Fibroblast of upper back skin (primary cell): ENCODE measurements around the gene CAMSAP2.
"Not testable (repeated sequence)": the region's sequence is repeated elsewhere in the genome, so short reads cannot be mapped to it uniquely, and the experiment has no call there.

Source experiments
- DNase-seq: peaks from one replicate; pipeline ENCODE4 v3.0.0-alpha.2; 2013

Gene CAMSAP2

DNA sequence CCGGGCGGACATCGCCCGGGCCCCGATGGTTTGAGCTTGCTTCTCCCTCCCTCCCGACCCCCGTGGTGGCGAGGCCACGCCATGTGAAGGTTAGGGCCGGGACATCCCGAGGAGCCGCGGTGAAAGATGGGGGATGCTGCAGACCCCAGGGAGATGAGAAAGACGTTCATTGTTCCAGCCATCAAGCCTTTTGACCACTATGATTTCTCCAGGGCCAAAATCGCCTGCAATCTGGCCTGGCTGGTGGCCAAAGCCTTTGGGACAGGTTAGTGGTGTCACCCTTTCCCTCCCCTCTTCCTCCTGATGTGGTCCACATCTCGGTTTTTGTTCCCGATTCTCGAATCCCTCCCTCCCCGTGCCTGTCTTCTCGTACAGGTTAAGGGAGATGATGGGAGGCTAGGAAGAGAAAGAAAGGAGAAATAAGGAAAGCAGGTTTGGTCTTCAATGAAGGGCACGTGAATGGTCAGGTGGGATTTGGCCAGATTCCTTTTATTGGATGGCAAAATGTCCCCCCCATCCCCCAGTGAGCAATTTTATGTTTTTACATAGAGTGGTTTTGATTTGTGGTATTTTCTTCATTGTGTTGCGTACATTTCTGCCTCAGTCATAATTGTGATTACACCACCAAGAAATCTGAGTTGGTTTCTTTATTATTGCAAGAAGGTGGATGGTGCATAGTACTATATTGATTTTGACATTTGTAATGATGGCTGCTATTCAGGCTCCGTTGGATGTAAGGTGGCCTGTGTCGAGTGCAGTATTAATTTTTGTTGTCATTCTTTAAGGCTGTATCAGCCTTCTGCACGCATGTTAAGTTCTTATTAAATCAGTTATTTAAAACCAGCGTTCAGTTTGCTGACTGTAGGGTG lies 1.2 kb downstream of the CAMSAP2 start:
- DNase-seq: peak; percentile 13

DNA sequence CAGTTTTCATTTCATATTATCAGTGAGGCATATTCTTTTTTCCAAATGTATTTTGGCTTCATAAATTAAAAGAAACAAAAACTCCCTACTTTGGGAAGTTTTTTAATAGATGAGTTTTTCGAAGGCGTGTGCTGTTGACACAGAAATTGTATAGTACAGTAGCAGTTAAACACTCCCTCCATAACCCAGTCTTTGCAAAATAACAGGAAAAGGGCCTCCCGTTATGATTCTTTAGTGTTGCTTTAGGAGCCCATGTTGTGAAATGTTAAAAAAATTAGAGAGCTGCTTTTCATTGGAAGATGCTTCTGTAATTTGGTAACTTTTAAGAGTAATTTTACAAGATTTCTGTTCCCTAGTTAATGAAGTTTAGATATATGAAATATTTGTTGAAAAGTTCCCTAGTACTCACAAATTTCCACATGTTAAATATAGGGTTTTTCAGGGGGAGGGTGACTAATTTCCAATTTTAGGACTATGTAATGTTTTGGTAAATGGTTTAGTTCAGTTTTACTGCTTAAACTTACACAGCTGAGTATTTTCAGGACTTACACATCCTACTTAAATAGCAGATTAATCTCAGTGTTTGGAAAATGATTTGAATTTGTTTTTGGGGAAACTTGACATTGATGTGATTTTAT lies 2.0 kb downstream of the CAMSAP2 start:
- no peak for DNase-seq

DNA sequence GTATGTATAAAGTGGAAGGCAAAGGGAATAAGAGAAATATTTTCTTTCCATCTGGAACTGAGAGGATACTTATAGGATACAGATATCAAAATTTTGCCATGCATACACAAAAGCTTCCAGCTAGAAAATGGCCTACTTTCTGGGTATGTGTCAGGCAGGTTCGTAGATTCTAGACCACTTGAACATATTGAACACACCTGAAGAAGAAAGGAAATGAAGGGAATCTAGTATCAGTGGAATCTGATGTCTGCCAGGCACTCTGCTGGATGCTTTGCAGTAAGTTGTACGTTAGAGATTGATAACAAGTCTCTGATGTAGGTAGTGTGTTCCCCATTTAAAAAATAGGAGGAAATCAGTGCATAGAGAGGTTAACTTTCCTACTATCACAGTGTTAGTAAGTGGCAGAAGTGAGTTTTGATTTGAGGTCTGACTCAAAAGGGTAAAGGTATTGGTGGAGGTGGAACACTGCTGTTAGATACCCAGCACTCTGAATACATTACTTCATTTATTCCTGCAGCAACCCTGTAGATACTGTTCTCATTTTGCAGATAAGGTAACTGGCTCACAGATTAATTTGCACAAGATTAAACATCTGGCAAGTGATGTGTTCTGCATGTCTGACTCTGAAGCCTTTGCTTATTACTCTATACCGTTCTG lies 3.0 kb downstream of the CAMSAP2 start:
- DNase-seq: no peak

DNA sequence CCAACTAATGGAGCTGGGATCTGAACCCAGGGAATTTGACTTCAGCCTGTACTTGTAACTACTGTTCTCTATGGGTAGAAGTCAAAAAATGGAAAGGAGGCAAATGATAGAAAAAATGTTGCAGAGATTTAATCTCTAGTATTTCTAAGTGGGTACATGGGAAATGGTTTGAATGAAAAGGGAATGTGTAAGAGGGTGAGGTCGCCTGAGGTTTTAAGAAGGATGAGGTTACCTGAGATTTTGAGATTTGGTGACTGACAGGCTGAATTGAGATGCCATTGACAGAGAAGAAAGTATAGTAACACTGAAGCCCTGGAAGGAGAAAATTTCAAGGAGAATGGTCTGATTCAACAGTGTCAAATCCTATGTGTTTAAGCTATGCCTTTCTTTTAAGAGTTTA lies 5.5 kb downstream of the CAMSAP2 start:
- DNase-seq: no peak

DNA sequence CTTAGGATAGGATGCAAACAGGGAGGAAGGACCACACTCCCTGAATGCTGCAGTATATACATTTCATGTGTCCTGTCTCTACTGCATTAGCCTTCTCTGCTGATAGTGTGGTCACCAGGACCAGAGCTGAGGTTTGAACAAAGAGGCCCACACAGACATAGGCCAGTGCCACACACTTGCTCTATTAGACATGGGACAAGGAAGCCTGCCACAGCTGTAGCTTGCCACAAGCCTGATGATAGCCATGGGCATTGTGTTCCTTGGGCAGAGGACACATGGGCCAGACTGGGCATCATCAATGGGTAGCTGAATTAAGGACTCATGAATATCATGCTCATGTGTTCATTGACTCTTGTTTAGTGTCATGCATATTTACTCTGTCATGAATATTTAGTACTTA lies 10.4 kb downstream of the CAMSAP2 start:
- DNase-seq: no peak

DNA sequence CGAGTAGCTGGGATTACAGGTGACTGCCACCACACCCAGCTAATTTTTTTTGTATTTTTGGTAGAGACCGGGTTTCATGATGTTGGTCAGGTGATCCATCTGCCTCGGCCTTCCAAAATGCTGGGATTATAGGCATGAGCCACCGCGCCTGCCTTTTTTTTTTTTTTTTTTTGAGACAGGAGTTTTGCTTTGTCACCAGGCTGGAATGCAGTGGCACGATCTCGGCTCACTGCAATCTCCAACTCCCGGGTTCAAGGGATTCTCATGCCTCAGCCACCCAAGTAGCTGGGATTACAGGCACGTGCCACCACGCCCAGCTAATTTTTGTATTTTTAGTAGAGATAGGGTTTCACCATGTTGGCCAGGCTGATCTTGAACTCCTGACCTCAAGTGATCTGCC lies 12.1 kb downstream of the CAMSAP2 start:
- not testable (repeated sequence) for DNase-seq

DNA sequence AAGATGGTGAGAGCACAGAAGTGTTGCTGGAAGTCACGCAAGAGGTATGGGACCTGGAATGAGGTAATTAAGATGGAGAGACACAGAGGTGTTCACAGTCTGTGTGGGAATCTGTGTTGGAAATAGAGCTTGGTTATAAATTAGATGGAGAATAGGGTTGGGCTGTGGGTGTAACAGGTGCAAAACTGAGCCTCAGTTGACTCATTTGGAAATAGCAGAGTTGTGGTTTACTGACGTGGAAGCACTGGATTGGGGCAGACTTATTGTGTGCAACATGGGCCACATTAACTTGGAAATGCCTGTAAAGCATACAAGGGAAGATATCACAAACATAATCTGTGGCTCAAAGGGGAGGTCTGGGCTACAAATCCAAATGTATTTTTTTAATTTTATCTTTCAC lies 13.0 kb downstream of the CAMSAP2 start:
- DNase-seq: no peak

DNA sequence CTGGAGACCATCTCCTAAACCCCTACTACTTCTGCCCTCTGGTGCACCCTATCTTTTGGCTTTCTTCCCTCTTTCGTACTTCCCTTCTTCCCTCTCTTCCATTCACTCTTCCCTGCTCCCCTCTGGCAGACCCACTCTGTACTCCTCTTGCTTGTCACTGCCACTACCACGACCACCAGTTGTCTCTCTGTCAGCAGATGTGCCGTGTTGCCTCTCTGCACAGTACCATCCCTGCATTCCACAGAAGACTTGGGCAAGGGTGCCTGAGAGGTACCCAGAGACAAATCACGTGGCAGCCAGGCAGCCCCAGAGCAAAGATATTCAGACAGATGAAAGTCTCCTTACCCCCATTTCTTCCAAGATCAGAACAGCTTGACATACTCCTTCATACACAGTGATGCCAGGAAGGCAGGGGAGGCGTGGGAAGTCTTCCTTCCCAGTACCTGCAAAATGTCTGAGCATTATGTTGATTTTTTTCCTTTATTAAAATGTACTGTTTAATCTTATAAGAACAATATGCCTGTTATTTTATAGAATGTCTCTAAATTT lies 15.0 kb downstream of the CAMSAP2 start:
- DNase-seq: no peak

DNA sequence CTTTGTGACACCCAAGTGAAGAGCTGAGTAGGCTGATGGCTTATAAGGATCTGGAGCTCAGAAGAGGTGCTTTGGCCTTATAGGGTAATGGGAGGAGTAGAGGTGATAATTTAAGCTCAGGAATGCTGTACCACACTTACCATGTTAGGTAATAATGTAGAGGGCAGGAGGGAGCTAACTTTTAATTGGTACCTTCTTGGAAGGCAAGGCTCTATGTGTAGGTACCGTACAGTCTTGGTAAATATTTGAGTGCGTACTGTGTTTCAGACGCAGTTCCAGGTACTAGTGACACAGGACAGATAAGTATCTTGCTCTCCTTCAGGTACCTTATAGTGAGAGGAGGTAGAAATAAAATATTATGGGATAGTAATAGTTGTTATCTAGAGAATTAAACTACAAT lies 16.8 kb downstream of the CAMSAP2 start:
- no peak for DNase-seq

DNA sequence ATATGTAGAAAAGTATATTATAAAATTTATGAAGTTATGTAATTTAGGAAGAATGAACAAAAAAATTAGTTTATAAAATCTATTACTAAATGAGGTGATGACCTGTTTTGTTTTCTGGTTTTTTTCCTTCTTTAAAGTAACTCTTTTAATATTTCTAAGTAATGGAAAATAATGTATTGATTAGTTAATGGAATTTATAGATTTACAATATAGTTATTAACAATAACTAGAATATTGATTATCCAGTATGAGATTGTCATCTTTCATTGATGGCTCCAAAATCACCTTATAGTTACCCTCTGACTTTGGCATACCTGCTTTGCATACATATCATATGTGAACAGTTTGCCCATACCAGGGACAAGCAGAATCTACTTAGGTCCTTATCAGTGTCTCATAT lies 23.4 kb downstream of the CAMSAP2 start:
- DNase-seq: no peak

DNA sequence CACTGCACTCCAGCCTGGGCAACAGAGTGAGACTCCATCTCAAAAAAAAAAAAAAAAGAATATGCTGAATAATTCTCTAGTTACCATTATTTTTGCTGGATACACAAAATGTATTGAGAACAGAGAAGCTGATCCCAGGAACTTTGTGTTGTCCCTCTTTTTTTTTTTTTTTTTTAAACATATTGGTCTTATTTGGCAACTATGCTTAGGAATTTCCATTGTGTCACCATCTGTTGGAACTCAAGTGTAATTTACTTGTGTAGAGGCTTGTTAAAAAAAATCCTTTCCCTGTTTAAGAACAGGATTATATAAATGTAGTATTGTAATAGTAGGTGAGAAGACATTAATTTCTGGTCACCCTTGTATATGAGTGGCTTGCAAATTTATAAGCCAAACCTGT lies 28.6 kb downstream of the CAMSAP2 start:
- peak; percentile 12 for DNase-seq

DNA sequence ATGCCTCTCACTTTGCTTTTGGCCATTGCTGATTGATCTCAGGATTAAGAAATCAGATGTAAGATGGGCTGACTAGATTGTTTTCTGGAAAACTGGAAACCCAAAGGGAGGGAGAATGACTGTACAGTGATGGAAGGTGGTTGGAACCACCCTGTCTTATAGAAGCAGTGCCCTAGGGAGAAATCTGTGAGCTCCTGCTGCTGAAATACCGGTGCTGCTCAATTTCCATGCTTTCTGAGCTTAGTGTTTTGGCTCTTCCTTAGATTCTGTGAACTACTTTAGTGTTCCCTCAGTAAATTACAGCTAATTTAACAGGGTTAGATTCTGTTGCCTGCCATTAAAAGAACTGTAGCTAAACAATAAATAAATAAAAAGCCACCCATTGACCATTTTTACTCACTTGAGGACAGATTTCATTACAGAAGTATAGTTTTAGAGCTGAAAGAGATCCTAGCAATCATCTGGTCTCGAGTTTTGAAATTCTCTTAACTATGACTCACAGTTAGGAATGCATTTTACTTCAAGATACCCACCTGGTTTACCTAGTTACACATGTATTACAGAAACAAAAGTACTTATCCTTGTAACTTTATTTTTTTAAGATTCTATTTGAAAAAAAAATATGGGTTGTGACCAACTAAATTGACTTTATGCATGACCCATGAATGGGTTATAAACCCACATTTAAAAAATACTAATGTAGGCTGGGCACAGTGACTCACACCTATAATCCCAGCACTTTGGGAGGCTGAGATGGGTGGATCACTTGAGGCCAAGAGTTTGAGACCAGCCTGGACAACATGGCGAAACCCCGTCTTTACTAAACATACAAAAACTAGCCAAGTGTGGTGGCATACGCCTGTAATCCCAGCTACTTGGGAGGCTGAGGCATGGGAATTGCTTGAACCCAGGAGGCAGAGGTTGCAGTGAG lies 33.2 kb downstream of the CAMSAP2 start:
- DNase-seq: no peak

DNA sequence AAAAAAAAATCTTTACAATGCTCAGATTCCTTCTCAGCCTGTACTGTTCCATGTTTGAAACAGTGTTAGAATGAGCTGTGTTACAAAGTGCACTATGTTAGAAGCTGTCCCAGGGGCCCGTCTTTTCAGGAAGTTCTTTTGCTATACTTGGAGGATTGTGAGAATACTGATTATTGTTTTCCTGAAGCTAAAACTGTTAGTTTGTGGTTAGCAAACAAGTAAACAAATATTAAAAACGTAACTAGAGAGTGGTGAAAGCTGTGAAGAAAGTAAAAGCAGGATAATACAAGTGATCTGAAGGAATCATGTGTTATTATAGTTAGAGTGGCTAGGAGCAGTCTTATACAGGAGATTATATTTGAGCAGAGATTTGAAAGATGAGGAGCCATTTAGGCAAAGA lies 35.6 kb downstream of the CAMSAP2 start:
- no peak for DNase-seq

DNA sequence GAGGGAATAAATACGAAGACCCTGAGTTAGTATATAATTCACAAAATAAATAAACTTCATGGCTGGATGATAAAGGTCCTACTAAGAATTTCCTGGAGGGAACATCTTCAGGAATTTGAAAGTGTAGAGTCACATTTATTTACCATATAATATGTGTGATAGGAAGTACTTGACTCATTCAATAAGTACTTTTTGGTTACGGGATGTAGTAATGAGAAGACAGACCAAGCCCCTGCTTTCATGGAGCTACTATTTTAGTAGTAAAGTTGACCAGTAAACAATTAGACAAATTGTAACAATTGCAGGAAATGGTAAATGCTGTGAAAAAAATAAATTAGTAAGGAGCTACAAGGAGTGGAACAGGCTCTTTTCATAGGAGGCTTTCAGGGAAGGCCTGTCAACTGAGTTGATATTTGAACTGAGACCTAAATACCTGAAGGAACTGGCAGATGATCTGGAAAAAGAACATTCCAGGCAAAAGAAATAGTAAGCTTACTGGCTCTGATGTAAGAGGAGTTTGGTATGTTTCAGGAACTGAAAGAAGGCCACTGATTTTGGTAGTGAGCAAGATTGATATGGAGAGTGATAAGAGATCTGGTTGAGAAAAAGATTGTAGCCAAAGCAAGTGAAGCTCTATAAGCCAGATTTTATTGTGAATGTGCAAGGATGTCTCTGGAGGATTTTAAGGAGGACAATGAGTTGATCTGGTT lies 36.2 kb downstream of the CAMSAP2 start:
- DNase-seq: peak; percentile 20

DNA sequence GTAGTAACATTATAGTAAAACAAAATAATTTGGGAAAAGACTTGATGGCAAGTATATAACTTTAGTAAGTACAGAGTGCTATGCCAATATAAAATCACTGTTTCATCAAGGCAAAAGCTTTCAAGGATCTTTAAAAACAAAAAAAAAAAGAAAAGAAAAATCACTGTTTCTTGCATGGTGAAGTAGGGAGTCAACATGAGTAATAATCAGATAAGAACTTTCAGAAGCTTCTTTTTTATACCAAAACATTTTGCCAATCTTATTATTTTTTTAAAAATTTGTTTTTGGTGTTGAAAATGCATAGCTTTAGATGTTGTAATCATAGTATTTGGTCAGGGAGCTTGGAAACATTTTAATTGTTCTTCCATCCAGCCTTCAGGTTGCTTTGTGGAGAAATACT lies 37.2 kb downstream of the CAMSAP2 start:
- no peak for DNase-seq

DNA sequence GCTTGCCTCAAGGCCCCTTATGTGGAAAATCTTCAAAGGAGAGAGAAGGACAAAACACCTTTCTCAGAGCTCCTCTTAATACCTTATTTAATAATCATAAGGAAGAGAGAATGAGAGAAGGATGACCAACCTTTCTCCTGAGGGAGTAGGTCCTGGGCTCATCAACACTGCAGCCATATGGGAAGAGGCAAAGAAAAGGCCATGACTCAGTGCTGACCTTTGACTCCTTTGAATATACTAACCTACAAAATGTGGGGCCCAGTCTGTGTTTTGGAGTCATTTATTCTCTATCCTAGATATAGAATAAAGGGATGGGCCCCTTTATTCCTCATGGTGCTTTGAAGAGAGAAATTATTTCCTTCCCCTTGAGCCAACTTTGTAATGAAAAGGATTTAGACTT lies 38.3 kb downstream of the CAMSAP2 start:
- no peak for DNase-seq

DNA sequence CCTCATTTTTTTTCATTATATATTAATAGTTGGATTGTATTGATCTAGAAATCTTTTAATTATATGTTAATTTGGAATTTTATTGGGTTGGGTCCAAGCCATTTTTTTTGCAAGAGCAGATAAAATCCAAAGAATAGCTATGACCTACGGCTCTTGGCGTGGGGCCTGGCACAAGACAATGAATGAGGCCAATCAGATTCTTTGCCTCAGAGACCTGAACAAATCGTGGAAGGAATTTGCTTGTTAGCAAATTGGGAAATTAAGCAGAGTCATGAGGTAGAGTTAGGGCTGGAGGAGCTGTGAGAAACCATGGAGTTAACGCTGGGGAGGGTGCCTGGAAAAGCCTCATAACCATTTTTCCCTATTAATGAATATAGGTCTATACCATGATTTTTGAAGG lies 40.1 kb downstream of the CAMSAP2 start:
- no peak for DNase-seq

DNA sequence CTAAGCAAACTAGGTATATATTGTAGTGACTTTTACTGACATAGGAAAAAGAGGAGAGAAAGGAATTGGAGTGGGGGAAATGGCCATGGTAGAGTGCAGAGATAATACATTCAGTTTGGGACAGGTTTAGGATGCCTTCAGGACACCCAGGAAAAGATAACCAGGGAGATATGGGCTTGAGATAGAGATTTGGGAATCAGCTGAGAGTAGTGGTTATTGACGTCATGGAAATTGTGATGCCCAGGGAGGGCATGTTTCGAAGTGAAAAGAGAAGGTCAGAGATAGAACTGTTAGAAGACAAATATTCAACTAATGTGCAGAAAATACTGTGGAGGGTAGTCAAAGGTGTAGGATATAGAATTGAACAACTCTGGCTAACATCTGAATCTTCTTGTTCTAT lies 40.6 kb downstream of the CAMSAP2 start:
- no peak for DNase-seq

DNA sequence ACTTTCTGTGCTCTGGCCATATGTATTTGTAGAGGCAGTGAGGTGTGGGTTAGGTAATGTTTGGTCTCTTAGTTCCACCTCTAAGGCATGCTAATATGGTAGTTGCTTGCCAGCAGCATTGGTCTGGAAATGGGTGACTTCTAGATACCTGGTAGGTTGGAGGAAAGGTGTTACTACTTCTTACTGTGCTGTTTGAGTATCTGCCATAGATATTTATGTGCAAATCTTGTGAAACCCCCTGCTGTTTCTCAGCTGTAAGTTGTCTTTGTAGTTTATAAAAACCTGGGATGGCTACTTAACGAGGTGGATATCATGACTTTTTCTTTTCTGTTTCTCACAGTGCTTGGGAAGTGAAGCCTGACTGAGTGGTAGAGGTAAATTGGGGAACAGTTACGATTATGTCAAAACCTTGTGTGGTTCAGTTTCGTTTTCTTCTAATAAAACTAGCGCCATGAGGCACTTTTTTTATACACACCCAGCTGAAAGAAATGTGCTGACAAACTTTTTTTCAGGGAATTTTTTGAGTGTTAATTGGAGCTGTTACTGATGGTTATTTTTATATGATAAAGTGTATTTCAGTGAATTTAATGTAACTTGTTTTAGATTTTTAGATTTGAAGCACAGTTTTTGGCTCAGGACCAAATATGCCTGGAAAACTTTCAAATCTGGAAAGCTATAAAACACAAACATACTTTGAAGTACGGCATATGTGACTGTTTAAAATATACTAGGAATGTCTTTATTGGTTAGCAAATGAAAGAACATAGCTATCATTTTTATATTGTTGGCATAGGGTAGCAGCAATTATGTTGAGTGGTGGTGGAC lies 42.1 kb downstream of the CAMSAP2 start:
- DNase-seq: peak; percentile 69

DNA sequence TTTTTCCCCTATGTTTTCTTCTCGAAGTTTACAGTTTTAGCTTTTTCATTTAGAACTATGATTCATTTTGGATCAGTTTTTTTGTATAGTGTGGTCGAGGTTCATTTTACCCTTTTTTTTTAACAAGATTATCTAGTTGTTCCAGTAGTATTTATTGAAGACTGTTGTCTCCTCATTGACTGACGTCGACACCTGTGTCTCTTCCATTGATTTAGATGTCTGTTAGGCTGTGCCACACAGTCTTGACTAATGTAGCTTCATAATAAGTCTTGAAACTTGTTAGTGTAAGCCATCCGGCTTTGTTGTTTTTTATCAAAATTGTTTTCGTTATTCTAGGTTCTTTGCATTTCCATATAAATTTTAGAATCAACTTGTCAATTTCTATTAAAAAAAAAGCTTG lies 45.2 kb downstream of the CAMSAP2 start:
- DNase-seq: no peak

DNA sequence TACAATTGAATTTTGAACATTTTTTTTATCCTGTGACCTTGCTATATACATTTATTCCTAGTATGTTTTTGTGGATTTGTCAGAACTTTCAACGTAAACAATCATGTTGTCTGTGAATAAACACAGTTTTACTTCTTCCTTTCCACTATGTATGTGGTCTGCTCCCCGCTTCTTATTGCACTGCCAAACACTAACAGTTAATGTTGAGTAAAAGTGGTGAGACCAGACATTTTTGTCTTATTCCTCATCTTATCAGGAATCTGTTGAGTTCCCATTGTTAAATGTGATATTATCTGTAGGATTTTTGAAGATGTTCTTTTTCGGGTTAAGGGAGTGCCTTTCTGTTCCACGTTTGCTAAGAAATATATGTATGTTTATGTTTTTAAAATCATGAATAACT lies 45.9 kb downstream of the CAMSAP2 start:
- peak; percentile 28 for DNase-seq
